HepG2 (cell line): ENCODE results near the gene DCUN1D4. TPM values are rescaled to one million over a fixed set of nuclear protein-coding genes. Genes with fewer than 3 reads are reported as not detected.

Source experiments
- AGO2 ChIP-seq: fragments of 200-400 bp; formaldehyde crosslinking; optimal IDR thresholded peaks from 2 replicates; pipeline ENCODE3; 2017; ENCODE audit warnings: mild to moderate bottlenecking, low read depth, low read length, moderate library complexity
- AHR ChIP-seq: IDR thresholded peaks from 2 replicates; pipeline ENCODE4 v1.6.1; 2018; ENCODE audit warnings: missing genetic modification reagents, missing compliant biosample characterization
- FOXC1 ChIP-seq: sonication (generic); formaldehyde crosslinking; IDR thresholded peaks from 2 replicates; pipeline ENCODE4 v1.8.0; 2022; ENCODE audit warnings: mild to moderate bottlenecking, missing genetic modification reagents, borderline replicate concordance
- KDM5A ChIP-seq: fragments of 200-600 bp; sonication (generic); IDR thresholded peaks from 2 replicates; pipeline ENCODE4 v1.7.0; 2018; ENCODE audit warnings: antibody characterized with exemption, mild to moderate bottlenecking, low read length, borderline replicate concordance
- KLF16 ChIP-seq, 2 experiments: sonication (generic) in 1 of 2; formaldehyde crosslinking in 1 of 2; IDR thresholded peaks; 2 replicates each; pipeline versions ENCODE4 v1.6.1 to v1.8.0; 2016 to 2023; ENCODE audit warnings: missing genetic modification reagents in 2 of 2, missing compliant biosample characterization in 1 of 2
- MXD4 ChIP-seq: IDR thresholded peaks from 2 replicates; pipeline ENCODE4 v1.6.1; 2016; ENCODE audit warnings: mild to moderate bottlenecking, missing biosample characterization, missing genetic modification reagents
- NCOA2 ChIP-seq: sonication (generic); formaldehyde crosslinking; IDR thresholded peaks from 2 replicates; pipeline ENCODE4 v1.8.0; 2022; ENCODE audit warnings: inconsistent platforms
- ZKSCAN5 ChIP-seq: sonication (generic); formaldehyde crosslinking; IDR thresholded peaks from 2 replicates; pipeline ENCODE4 v1.5.1; 2020; ENCODE audit warnings: mild to moderate bottlenecking, missing genetic modification reagents
- ZNF124 ChIP-seq: sonication (generic); formaldehyde crosslinking; IDR thresholded peaks from 2 replicates; pipeline ENCODE4 v1.4.0; 2020; ENCODE audit warnings: missing genetic modification reagents
- ZNF160 ChIP-seq: sonication (generic); formaldehyde crosslinking; IDR thresholded peaks from 2 replicates; pipeline ENCODE4 v1.8.0; 2022; ENCODE audit warnings: mild to moderate bottlenecking, inconsistent platforms, missing genetic modification reagents
- polyA plus RNA-seq, 8 experiments: library from polyadenylated mRNA; depleted of rRNA in 3 of 8; stranded (reverse) in 7 of 8; unstranded in 1 of 8; fragments of >200 nt; fragmentation: Illumina TruSeq in 4 of 8; extraction: Trizol in 4 of 8; gene quantifications; 2 replicates each; pipeline versions ENCODE4 v1.2.1 to v1.2.3, GENCODE V29; 2011 to 2016; ENCODE audit warnings: low read depth in 4 of 8, missing spikeins in 1 of 8, mixed read lengths in 1 of 8; ENCODE audit not compliant: insufficient read depth in 1 of 8
- total RNA-seq, 5 experiments: library from RNA; depleted of rRNA; stranded (reverse); fragments of >200 nt; fragmentation: Illumina TruSeq; extraction: Trizol; gene quantifications; 2 replicates each; pipeline ENCODE4 v1.2.3, GENCODE V29; 2016; ENCODE audit warnings: low read depth in 1 of 5
- TF ChIP-seq, protein P1 (sequence below): sonication (generic); formaldehyde crosslinking; IDR thresholded peaks from 2 replicates; pipeline ENCODE4 v1.4.0; 2020; ENCODE audit warnings: low read depth, mild to moderate bottlenecking, missing genetic modification reagents
- TF ChIP-seq, protein P2 (sequence below): sonication (generic); formaldehyde crosslinking; IDR thresholded peaks from 2 replicates; pipeline ENCODE4 v1.4.0; 2020; ENCODE audit warnings: missing genetic modification reagents
- TF ChIP-seq, protein P3 (sequence below): sonication (generic); formaldehyde crosslinking; IDR thresholded peaks from 2 replicates; pipeline ENCODE4 v1.4.0; 2020; ENCODE audit warnings: missing genetic modification reagents
- TF ChIP-seq, protein P4 (sequence below): sonication (generic); formaldehyde crosslinking; IDR thresholded peaks from 2 replicates; pipeline ENCODE4 v1.5.0; 2020; ENCODE audit warnings: missing genetic modification reagents, mild to moderate bottlenecking, borderline replicate concordance
- TF ChIP-seq, protein P5 (sequence below): IDR thresholded peaks from 2 replicates; pipeline ENCODE4 v1.6.1; 2016; ENCODE audit warnings: control low read depth
- TF ChIP-seq, protein P6 (sequence below): sonication (generic); formaldehyde crosslinking; IDR thresholded peaks from 2 replicates; pipeline ENCODE4 v1.5.1; 2020; ENCODE audit warnings: missing genetic modification reagents, mild to moderate bottlenecking, borderline replicate concordance
- TF ChIP-seq, protein P7 (sequence below): IDR thresholded peaks from 2 replicates; pipeline ENCODE4 v1.6.1; 2016; ENCODE audit warnings: low read depth, borderline replicate concordance

The DCUN1D4 gene
- total and polyA plus RNA-seq, 2 of the 13 experiments (the other 11 are each of a cell fraction or from before 2014, with no cell fraction given) = 27.9 to 44.4 TPM

DNA sequence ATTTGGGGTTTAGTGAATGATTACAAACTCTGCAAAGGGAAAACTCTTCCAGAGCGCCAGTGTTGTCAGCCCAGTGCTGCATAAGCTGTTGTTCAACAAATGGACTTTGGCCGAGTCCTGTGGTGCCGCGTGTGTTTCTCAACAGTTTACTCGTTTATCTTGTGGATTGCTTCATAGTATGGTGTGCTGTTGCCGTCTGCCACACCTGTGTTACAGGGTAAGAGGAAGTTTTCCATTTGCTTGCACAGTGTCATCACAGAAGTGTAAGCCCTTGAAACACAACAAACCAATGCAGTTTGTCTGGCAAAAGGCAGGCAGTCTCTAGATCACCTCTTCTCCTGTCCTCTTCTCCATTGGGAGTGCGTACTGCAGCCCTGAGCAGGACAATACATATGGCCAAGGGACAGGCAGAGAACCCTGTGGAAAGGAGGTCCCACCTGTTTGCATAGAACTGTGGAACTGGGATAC is 66.3 kb downstream of the DCUN1D4 start (continued):
- TF ChIP-seq, protein P1, sequence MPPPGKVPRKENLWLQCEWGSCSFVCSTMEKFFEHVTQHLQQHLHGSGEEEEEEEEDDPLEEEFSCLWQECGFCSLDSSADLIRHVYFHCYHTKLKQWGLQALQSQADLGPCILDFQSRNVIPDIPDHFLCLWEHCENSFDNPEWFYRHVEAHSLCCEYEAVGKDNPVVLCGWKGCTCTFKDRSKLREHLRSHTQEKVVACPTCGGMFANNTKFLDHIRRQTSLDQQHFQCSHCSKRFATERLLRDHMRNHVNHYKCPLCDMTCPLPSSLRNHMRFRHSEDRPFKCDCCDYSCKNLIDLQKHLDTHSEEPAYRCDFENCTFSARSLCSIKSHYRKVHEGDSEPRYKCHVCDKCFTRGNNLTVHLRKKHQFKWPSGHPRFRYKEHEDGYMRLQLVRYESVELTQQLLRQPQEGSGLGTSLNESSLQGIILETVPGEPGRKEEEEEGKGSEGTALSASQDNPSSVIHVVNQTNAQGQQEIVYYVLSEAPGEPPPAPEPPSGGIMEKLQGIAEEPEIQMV (CRISPR knock-in tag) = peak; percentile 73; the same call in 1 of the 2 replicates
- TF ChIP-seq ZNF160 (CRISPR knock-in tag) = peak; percentile 89; the same call in 1 of the 2 replicates
- TF ChIP-seq MXD4 (CRISPR knock-in tag) = peak; percentile 65; the same call in 1 of the 2 replicates
- TF ChIP-seq, protein P2, sequence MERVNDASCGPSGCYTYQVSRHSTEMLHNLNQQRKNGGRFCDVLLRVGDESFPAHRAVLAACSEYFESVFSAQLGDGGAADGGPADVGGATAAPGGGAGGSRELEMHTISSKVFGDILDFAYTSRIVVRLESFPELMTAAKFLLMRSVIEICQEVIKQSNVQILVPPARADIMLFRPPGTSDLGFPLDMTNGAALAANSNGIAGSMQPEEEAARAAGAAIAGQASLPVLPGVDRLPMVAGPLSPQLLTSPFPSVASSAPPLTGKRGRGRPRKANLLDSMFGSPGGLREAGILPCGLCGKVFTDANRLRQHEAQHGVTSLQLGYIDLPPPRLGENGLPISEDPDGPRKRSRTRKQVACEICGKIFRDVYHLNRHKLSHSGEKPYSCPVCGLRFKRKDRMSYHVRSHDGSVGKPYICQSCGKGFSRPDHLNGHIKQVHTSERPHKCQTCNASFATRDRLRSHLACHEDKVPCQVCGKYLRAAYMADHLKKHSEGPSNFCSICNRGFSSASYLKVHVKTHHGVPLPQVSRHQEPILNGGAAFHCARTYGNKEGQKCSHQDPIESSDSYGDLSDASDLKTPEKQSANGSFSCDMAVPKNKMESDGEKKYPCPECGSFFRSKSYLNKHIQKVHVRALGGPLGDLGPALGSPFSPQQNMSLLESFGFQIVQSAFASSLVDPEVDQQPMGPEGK (CRISPR knock-in tag) = peak; percentile 71
- TF ChIP-seq ZKSCAN5 (CRISPR knock-in tag) = peak; percentile 74
- TF ChIP-seq AGO2 = no peak
- TF ChIP-seq, protein P3, sequence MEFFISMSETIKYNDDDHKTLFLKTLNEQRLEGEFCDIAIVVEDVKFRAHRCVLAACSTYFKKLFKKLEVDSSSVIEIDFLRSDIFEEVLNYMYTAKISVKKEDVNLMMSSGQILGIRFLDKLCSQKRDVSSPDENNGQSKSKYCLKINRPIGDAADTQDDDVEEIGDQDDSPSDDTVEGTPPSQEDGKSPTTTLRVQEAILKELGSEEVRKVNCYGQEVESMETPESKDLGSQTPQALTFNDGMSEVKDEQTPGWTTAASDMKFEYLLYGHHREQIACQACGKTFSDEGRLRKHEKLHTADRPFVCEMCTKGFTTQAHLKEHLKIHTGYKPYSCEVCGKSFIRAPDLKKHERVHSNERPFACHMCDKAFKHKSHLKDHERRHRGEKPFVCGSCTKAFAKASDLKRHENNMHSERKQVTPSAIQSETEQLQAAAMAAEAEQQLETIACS = no peak
- TF ChIP-seq NCOA2 (CRISPR knock-in tag) = peak; percentile 96
- TF ChIP-seq KLF16 (CRISPR knock-in tag; IDR thresholded peaks at IDR 0.05) = peak in 1 of 2 experiments; percentile 97; a peak in 2 of 4 replicates
- TF ChIP-seq ZNF124 (CRISPR knock-in tag) = peak; percentile 97
- TF ChIP-seq, protein P4, sequence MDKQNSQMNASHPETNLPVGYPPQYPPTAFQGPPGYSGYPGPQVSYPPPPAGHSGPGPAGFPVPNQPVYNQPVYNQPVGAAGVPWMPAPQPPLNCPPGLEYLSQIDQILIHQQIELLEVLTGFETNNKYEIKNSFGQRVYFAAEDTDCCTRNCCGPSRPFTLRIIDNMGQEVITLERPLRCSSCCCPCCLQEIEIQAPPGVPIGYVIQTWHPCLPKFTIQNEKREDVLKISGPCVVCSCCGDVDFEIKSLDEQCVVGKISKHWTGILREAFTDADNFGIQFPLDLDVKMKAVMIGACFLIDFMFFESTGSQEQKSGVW (CRISPR knock-in tag) = no peak
- TF ChIP-seq FOXC1 (CRISPR knock-in tag) = no peak; the same call in 1 of the 2 replicates
- TF ChIP-seq AHR = 0 out of 2 replicates have a peak, but pooled peaks have one; percentile 50
- TF ChIP-seq, protein P5, sequence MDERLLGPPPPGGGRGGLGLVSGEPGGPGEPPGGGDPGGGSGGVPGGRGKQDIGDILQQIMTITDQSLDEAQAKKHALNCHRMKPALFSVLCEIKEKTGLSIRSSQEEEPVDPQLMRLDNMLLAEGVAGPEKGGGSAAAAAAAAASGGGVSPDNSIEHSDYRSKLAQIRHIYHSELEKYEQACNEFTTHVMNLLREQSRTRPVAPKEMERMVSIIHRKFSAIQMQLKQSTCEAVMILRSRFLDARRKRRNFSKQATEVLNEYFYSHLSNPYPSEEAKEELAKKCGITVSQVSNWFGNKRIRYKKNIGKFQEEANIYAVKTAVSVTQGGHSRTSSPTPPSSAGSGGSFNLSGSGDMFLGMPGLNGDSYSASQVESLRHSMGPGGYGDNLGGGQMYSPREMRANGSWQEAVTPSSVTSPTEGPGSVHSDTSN = peak; percentile 46; the same call in 1 of the 2 replicates
- no peak for TF ChIP-seq KDM5A
- TF ChIP-seq, protein P6, sequence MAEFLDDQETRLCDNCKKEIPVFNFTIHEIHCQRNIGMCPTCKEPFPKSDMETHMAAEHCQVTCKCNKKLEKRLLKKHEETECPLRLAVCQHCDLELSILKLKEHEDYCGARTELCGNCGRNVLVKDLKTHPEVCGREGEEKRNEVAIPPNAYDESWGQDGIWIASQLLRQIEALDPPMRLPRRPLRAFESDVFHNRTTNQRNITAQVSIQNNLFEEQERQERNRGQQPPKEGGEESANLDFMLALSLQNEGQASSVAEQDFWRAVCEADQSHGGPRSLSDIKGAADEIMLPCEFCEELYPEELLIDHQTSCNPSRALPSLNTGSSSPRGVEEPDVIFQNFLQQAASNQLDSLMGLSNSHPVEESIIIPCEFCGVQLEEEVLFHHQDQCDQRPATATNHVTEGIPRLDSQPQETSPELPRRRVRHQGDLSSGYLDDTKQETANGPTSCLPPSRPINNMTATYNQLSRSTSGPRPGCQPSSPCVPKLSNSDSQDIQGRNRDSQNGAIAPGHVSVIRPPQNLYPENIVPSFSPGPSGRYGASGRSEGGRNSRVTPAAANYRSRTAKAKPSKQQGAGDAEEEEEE = peak; percentile 98; the same call in 1 of the 2 replicates
- TF ChIP-seq, protein P7, sequence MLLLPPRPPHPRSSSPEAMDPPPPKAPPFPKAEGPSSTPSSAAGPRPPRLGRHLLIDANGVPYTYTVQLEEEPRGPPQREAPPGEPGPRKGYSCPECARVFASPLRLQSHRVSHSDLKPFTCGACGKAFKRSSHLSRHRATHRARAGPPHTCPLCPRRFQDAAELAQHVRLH (CRISPR knock-in tag) = peak; percentile 95; the same call in 1 of the 2 replicates
